ENCODE results near the gene SFN.
"Not testable (repeated sequence)": the region's sequence is repeated elsewhere in the genome, so short reads cannot be mapped to it uniquely, and the experiment has no call there.

Gene SFN

GRCh38 chr1:26879793-26880192 is 16.8 kb downstream of the SFN start:
- TF ChIP-seq CTCF (IDR thresholded peaks at IDR 0.05): no peak
- no peak overlapping the region for H3K27ac ChIP-seq
- peaks cover 70% of the 10 kb centered on the region for H3K36me3 ChIP-seq

GRCh38 chr1:26881611-26882010 is 18.7 kb downstream of the SFN start:
- not testable (repeated sequence) for H3K4me1 ChIP-seq (ENCODE audit: control insufficient read depth in 1 of 2, insufficient read depth in 1 of 2, low read depth in 1 of 2, low read length in 1 of 2); H3K27ac ChIP-seq; H3K9me3 ChIP-seq; H3K27me3 ChIP-seq; H3K4me3 ChIP-seq (ENCODE audit: low read depth in 1 of 2, low read length in 1 of 2)
- H3K36me3 ChIP-seq: peaks cover 86% of the 10 kb centered on the region

More at GRCh38 chr1:26879793-26880192, 16.8 kb downstream of the SFN start:
- H3K4me3 ChIP-seq (ENCODE audit: low read depth in 1 of 2, low read length in 1 of 2): no peak overlapping the region
- H3K27me3 ChIP-seq: no peaks in the 10 kb centered on the region
- H3K9me3 ChIP-seq: no peaks in the 10 kb centered on the region
- no peaks in the 10 kb centered on the region for H3K4me1 ChIP-seq (ENCODE audit: control insufficient read depth in 1 of 2, insufficient read depth in 1 of 2, low read depth in 1 of 2, low read length in 1 of 2)

GRCh38 chr1:26882696-26883463 is 19.9 kb downstream of the SFN start:
- TF ChIP-seq CTCF (IDR thresholded peaks at IDR 0.05): no peak
- H3K4me3 ChIP-seq (ENCODE audit: low read depth in 1 of 2, low read length in 1 of 2): no peak overlapping the region
- peaks cover 93% of the 10 kb centered on the region for H3K36me3 ChIP-seq
- H3K27me3 ChIP-seq: no peaks in the 10 kb centered on the region
- H3K27ac ChIP-seq: no peak overlapping the region
- H3K4me1 ChIP-seq (ENCODE audit: control insufficient read depth in 1 of 2, insufficient read depth in 1 of 2, low read depth in 1 of 2, low read length in 1 of 2): no peaks in the 10 kb centered on the region
- no peaks in the 10 kb centered on the region for H3K9me3 ChIP-seq

- Histone ChIP-seq H3K36me3 (peaks cover 69% of the 10 kb centered on the region), H3K4me3 (ENCODE audit: low read depth in 1 of 2, low read length in 1 of 2) (no peak overlapping the region), H3K9me3 (no peaks in the 10 kb centered on the region), H3K27ac (no peak overlapping the region), H3K27me3 (no peaks in the 10 kb centered on the region), H3K4me1 (ENCODE audit: control insufficient read depth in 1 of 2, insufficient read depth in 1 of 2, low read depth in 1 of 2, low read length in 1 of 2) (peaks cover 16 to 18% of the 10 kb centered on the region in 2 experiments)
- no peak for TF ChIP-seq CTCF (IDR thresholded peaks at IDR 0.05)
Measured at GRCh38 chr1:26887125-26887524, 24.2 kb downstream of the SFN start.

- H3K36me3 ChIP-seq: peaks cover 69% of the 10 kb centered on the region
- no peaks in the 10 kb centered on the region for H3K9me3 ChIP-seq
- no peak overlapping the region for H3K27ac ChIP-seq
- no peak overlapping the region for H3K4me3 ChIP-seq (ENCODE audit: low read depth in 1 of 2, low read length in 1 of 2)
- TF ChIP-seq CTCF (IDR thresholded peaks at IDR 0.05): no peak
- no peaks in the 10 kb centered on the region for H3K27me3 ChIP-seq
- peaks cover 16 to 18% of the 10 kb centered on the region in 2 experiments for H3K4me1 ChIP-seq (ENCODE audit: control insufficient read depth in 1 of 2, insufficient read depth in 1 of 2, low read depth in 1 of 2, low read length in 1 of 2)
Measured at GRCh38 chr1:26888231-26888630, 25.3 kb downstream of the SFN start.
